NCI-H524 treated with DMSO at 0.1 percent for 48 hours (cell line): ENCODE measurements around the gene TAF6L.
"Not testable (repeated sequence)": the region's sequence is repeated elsewhere in the genome, so short reads cannot be mapped to it uniquely, and the experiment has no call there.

Experiments
- DNase-seq: peaks from one replicate; lab custom pipeline; 2025; lab: John Stamatoyannopoulos, UW

The TAF6L gene

GRCh38 chr11:62771144-62772021, at the start of gene TAF6L:
TAF6L (plus strand) TSS chr11:62771396; CDS start chr11:62775784, 4,388 bp downstream.
- DNase-seq: peak; percentile 81

GRCh38 chr11:62721994-62722393, 49.2 kb upstream of the TAF6L start:
- no peak for DNase-seq

GRCh38 chr11:62724171-62724570, 47.0 kb upstream of the TAF6L start:
- DNase-seq: no peak

- DNase-seq: no peak
Observed at GRCh38 chr11:62725646-62726045, 45.5 kb upstream of the TAF6L start.

GRCh38 chr11:62726156-62726914, 44.9 kb upstream of the TAF6L start:
- DNase-seq: no peak

- DNase-seq: no peak
Observed at GRCh38 chr11:62726915-62727164, 44.4 kb upstream of the TAF6L start.

GRCh38 chr11:62727165-62727871, 43.9 kb upstream of the TAF6L start, which contains the start of gene HNRNPUL2:
HNRNPUL2 (minus strand) TSS chr11:62727457; CDS start chr11:62727156, 301 bp downstream.
- DNase-seq: peak; percentile 88

GRCh38 chr11:62727872-62728170, 43.4 kb upstream of the TAF6L start:
- DNase-seq: peak; percentile 81

GRCh38 chr11:62728171-62728988, 42.8 kb upstream of the TAF6L start, which contains the start of gene TTC9C:
TTC9C (plus strand) TSS chr11:62728486; CDS start chr11:62728849, 363 bp downstream.
- peak; percentile 63 for DNase-seq

GRCh38 chr11:62730076-62730475, 41.1 kb upstream of the TAF6L start:
- DNase-seq: not testable (repeated sequence)

GRCh38 chr11:62732830-62733229, 38.4 kb upstream of the TAF6L start:
- DNase-seq: no peak

GRCh38 chr11:62737196-62737595, 34.0 kb upstream of the TAF6L start:
- DNase-seq: no peak

GRCh38 chr11:62747475-62748160, 23.6 kb upstream of the TAF6L start:
- DNase-seq: no peak

- not testable (repeated sequence) for DNase-seq
Observed at GRCh38 chr11:62749931-62750330, 21.3 kb upstream of the TAF6L start.

GRCh38 chr11:62752177-62752785, 18.9 kb upstream of the TAF6L start:
- DNase-seq: no peak

GRCh38 chr11:62752994-62753735, 18.0 kb upstream of the TAF6L start:
- DNase-seq: no peak

- DNase-seq: peak; percentile 96
Observed at GRCh38 chr11:62753736-62754603, 17.2 kb upstream of the TAF6L start, which contains the start of gene ZBTB3. ZBTB3 (minus strand) TSS chr11:62754160; CDS start chr11:62753664, 496 bp downstream.

GRCh38 chr11:62755086-62755615, 16.0 kb upstream of the TAF6L start:
- DNase-seq: no peak
